GM12891 (cell line): ENCODE data around the gene MAPK8IP2.

Experiments used
- DNase-seq: peaks from one replicate; pipeline ENCODE4 v3.0.0; 2011; ENCODE audit warnings: low spot score; ENCODE audit not compliant: insufficient read length
- FAIRE-seq: peaks from 2 replicates; lab custom pipeline; 2011; peaks lifted over from hg19 to GRCh38; lab: Jason Lieb, UNC
- PAX5 ChIP-seq: IDR thresholded peaks from 2 replicates; pipeline ENCODE4 v1.6.1; 2011; ENCODE audit warnings: low read length, moderate library complexity, mild to moderate bottlenecking; ENCODE audit not compliant: insufficient read depth, severe bottlenecking
- POLR2A ChIP-seq: IDR thresholded peaks from 2 replicates; pipeline ENCODE4 v1.6.1; 2011; ENCODE audit warnings: low read depth, low read length, control low read depth
- POLR2AphosphoS5 ChIP-seq: IDR thresholded peaks from 2 replicates; pipeline ENCODE4 v1.6.1; 2011; ENCODE audit warnings: low read depth, low read length, control low read depth
- POU2F2 ChIP-seq: IDR thresholded peaks from 2 replicates; pipeline ENCODE4 v1.6.1; 2011; ENCODE audit warnings: low read depth, mild to moderate bottlenecking, control low read depth, low read length, moderate library complexity
- SPI1 ChIP-seq: IDR thresholded peaks from 2 replicates; pipeline ENCODE4 v1.6.1; 2011; ENCODE audit warnings: low read depth, low read length, control low read depth
- TAF1 ChIP-seq: IDR thresholded peaks from 2 replicates; pipeline ENCODE4 v1.6.1; 2011; ENCODE audit warnings: low read depth, low read length, control low read depth

MAPK8IP2 gene

GRCh38 chr22:50599816-50600455 is 657 bp upstream of the MAPK8IP2 start:
- TF ChIP-seq TAF1 (no peak), PAX5 (no peak), POLR2AphosphoS5 (no peak), POLR2A (no peak), POU2F2 (no peak), SPI1 (no peak)
- DNase-seq (peak; percentile 88), FAIRE-seq (no peak)

GRCh38 chr22:50600967-50601668 is 525 bp downstream of the MAPK8IP2 start:
- DNase-seq: no peak
- FAIRE-seq: no peak
- TF ChIP-seq POLR2AphosphoS5: no peak
- TF ChIP-seq TAF1: no peak
- TF ChIP-seq PAX5: no peak
- TF ChIP-seq POLR2A: no peak
- no peak for TF ChIP-seq SPI1
- TF ChIP-seq POU2F2: no peak

- FAIRE-seq: no peak
- TF ChIP-seq POLR2AphosphoS5 (no peak), POU2F2 (no peak), POLR2A (no peak), PAX5 (no peak), SPI1 (no peak), TAF1 (no peak)
- DNase-seq: no peak
These were observed 1.2 kb downstream of the MAPK8IP2 start for GRCh38 chr22:50601669-50602337.

GRCh38 chr22:50602338-50602700 is 1.7 kb downstream of the MAPK8IP2 start:
- FAIRE-seq: no peak
- no peak for DNase-seq
- TF ChIP-seq POLR2A (no peak), TAF1 (no peak), POLR2AphosphoS5 (no peak), POU2F2 (no peak), SPI1 (no peak), PAX5 (no peak)

GRCh38 chr22:50603511-50604255 is 3.1 kb downstream of the MAPK8IP2 start:
- no peak for DNase-seq
- FAIRE-seq: no peak
- TF ChIP-seq TAF1 (no peak), SPI1 (no peak), POLR2AphosphoS5 (no peak), POLR2A (no peak), POU2F2 (no peak), PAX5 (no peak)

- FAIRE-seq (no peak), DNase-seq (no peak)
- TF ChIP-seq POLR2A (no peak), TAF1 (no peak), PAX5 (no peak), SPI1 (no peak), POLR2AphosphoS5 (no peak), POU2F2 (no peak)
These were observed 3.8 kb downstream of the MAPK8IP2 start for GRCh38 chr22:50604256-50605001.

GRCh38 chr22:50605002-50605612 is 4.5 kb downstream of the MAPK8IP2 start:
- FAIRE-seq: no peak
- DNase-seq: no peak
- TF ChIP-seq POLR2AphosphoS5: no peak
- no peak for TF ChIP-seq SPI1
- no peak for TF ChIP-seq POLR2A
- TF ChIP-seq TAF1: no peak
- TF ChIP-seq POU2F2: no peak
- no peak for TF ChIP-seq PAX5

GRCh38 chr22:50605613-50606074 is 5.1 kb downstream of the MAPK8IP2 start:
- no peak for DNase-seq
- FAIRE-seq: no peak
- no peak for TF ChIP-seq TAF1
- no peak for TF ChIP-seq POLR2AphosphoS5
- no peak for TF ChIP-seq SPI1
- no peak for TF ChIP-seq POLR2A
- no peak for TF ChIP-seq POU2F2
- no peak for TF ChIP-seq PAX5
